GM12878 (cell line): Measurements from ENCODE around the gene RPS19BP1. TPM values are rescaled to one million over a fixed set of nuclear protein-coding genes. Genes with fewer than 3 reads are reported as not detected.

ENCODE experiments used
- CEBPB ChIP-seq, 2 experiments: fragments of 150-350 bp in 1 of 2; IDR thresholded peaks; 2 replicates each; pipeline ENCODE4 v1.6.1; 2012 to 2014; ENCODE audit warnings: low read depth in 2 of 2, low read length in 2 of 2, borderline replicate concordance in 1 of 2, inconsistent platforms in 1 of 2
- CHD4 ChIP-seq: fragments of 200-600 bp; sonication (generic); IDR thresholded peaks from 2 replicates; pipeline ENCODE4 v1.6.1; 2016; ENCODE audit warnings: mild to moderate bottlenecking
- HDAC2 ChIP-seq: fragments of 200-600 bp; sonication (generic); IDR thresholded peaks from 2 replicates; pipeline ENCODE4 v1.6.1; 2017
- HDGF ChIP-seq: fragments of 450-650 bp; IDR thresholded peaks from 2 replicates; pipeline ENCODE4 v1.6.1; 2016; ENCODE audit warnings: antibody characterized with exemption
- IRF4 ChIP-seq: IDR thresholded peaks from 2 replicates; pipeline ENCODE4 v1.6.1; 2011; ENCODE audit warnings: low read depth, low read length
- NFXL1 ChIP-seq: fragments of 450-650 bp; IDR thresholded peaks from 2 replicates; pipeline ENCODE4 v1.6.1; 2017; ENCODE audit warnings: antibody characterized with exemption, mild to moderate bottlenecking, borderline replicate concordance
- POLR2AphosphoS2 ChIP-seq: IDR thresholded peaks from 2 replicates; pipeline ENCODE4 v1.6.1; 2011; ENCODE audit warnings: low read depth, mild to moderate bottlenecking, low read length, improper control_type of control experiment, moderate library complexity
- STAT3 ChIP-seq: IDR thresholded peaks from 2 replicates; pipeline ENCODE4 v1.6.1; 2011; ENCODE audit warnings: low read depth, low read length, improper control_type of control experiment
- SUZ12 ChIP-seq: fragments of 200-600 bp; sonication (generic); IDR thresholded peaks from one replicate; pipeline ENCODE4 v1.6.1; 2018; ENCODE audit warnings: antibody characterized with exemption, mild to moderate bottlenecking; ENCODE audit not compliant: unreplicated experiment
- ZNF622 ChIP-seq: fragments of 450-650 bp; IDR thresholded peaks from 2 replicates; pipeline ENCODE4 v1.6.1; 2017; ENCODE audit warnings: mild to moderate bottlenecking, inconsistent platforms
- polyA plus RNA-seq, 11 experiments: library from polyadenylated mRNA; depleted of rRNA in 4 of 11; unstranded in 6 of 11; stranded (reverse) in 5 of 11; fragments of >200 nt; fragmentation: Nextera tagmentation in 4 of 11; fragmentation: Illumina TruSeq in 1 of 11; extraction: Ambion mirVana in 4 of 11; extraction: Trizol in 1 of 11; gene quantifications; 1 replicate in 1 of 11; 2 replicates in 10 of 11; pipeline versions ENCODE4 v1.2.1 to v1.2.3, GENCODE V29; 2011 to 2016; ENCODE audit warnings: inconsistent platforms in 2 of 11, missing spikeins in 2 of 11, low read depth in 1 of 11
- total RNA-seq, 4 experiments: library from RNA; depleted of rRNA in 3 of 4; stranded (reverse); fragments of >200 nt in 3 of 4; fragmentation: Illumina TruSeq in 1 of 4; extraction: Trizol in 1 of 4; gene quantifications; 2 replicates each; pipeline versions ENCODE4 v1.2.1 to v1.2.3, GENCODE V29; 2013 to 2021
- TF ChIP-seq, protein P1 (sequence below): IDR thresholded peaks from 2 replicates; pipeline ENCODE4 v1.6.1; 2012; ENCODE audit warnings: improper control_type of control experiment, low read depth, low read length; ENCODE audit not compliant: insufficient replicate concordance
- TF ChIP-seq, protein P2 (sequence below): fragments of 150-350 bp; IDR thresholded peaks from 2 replicates; pipeline ENCODE4 v1.6.1; 2016; ENCODE audit warnings: low read depth, low read length

RPS19BP1 gene
- total and polyA plus RNA-seq, 10 of the 15 experiments (the other 5 are each of a cell fraction or from before 2014, with no cell fraction given), result 2.7 to 206 (median 78.6) TPM

DNA sequence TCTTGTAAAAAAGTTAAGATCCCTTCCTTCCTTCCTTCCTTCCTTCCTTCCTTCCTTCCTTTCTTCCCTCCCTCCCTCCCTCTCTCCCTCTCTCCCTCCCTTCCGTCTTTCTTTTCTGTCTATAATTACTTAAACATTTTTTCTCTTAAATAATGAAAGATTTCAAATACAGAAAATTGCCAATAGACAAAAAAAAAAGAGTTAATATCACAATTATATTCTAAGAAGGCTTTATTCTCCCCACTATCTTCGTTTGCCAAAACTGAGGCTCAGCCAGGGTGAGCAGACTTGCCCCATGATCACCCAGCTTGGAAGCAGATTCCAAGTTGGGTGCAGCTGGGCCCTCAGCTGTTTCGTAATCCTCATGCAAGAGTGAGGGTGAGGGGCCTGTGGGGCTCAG lies 37.7 kb upstream of the RPS19BP1 start (continued):
- TF ChIP-seq STAT3 (no peak), CEBPB (IDR thresholded peaks at IDR 0.05; ENCODE audit: borderline replicate concordance in 1 of 2, low read depth in 2 of 2, low read length in 2 of 2) (no peak), SUZ12 (no peak), HDAC2 (no peak), POLR2AphosphoS2 (no peak), CHD4 (no peak), ZNF622 (no peak), IRF4 (no peak), HDGF (no peak), NFXL1 (no peak)
- TF ChIP-seq, protein P1, sequence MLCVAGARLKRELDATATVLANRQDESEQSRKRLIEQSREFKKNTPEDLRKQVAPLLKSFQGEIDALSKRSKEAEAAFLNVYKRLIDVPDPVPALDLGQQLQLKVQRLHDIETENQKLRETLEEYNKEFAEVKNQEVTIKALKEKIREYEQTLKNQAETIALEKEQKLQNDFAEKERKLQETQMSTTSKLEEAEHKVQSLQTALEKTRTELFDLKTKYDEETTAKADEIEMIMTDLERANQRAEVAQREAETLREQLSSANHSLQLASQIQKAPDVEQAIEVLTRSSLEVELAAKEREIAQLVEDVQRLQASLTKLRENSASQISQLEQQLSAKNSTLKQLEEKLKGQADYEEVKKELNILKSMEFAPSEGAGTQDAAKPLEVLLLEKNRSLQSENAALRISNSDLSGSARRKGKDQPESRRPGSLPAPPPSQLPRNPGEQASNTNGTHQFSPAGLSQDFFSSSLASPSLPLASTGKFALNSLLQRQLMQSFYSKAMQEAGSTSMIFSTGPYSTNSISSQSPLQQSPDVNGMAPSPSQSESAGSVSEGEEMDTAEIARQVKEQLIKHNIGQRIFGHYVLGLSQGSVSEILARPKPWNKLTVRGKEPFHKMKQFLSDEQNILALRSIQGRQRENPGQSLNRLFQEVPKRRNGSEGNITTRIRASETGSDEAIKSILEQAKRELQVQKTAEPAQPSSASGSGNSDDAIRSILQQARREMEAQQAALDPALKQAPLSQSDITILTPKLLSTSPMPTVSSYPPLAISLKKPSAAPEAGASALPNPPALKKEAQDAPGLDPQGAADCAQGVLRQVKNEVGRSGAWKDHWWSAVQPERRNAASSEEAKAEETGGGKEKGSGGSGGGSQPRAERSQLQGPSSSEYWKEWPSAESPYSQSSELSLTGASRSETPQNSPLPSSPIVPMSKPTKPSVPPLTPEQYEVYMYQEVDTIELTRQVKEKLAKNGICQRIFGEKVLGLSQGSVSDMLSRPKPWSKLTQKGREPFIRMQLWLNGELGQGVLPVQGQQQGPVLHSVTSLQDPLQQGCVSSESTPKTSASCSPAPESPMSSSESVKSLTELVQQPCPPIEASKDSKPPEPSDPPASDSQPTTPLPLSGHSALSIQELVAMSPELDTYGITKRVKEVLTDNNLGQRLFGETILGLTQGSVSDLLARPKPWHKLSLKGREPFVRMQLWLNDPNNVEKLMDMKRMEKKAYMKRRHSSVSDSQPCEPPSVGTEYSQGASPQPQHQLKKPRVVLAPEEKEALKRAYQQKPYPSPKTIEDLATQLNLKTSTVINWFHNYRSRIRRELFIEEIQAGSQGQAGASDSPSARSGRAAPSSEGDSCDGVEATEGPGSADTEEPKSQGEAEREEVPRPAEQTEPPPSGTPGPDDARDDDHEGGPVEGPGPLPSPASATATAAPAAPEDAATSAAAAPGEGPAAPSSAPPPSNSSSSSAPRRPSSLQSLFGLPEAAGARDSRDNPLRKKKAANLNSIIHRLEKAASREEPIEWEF, result no peak
- TF ChIP-seq, protein P2, sequence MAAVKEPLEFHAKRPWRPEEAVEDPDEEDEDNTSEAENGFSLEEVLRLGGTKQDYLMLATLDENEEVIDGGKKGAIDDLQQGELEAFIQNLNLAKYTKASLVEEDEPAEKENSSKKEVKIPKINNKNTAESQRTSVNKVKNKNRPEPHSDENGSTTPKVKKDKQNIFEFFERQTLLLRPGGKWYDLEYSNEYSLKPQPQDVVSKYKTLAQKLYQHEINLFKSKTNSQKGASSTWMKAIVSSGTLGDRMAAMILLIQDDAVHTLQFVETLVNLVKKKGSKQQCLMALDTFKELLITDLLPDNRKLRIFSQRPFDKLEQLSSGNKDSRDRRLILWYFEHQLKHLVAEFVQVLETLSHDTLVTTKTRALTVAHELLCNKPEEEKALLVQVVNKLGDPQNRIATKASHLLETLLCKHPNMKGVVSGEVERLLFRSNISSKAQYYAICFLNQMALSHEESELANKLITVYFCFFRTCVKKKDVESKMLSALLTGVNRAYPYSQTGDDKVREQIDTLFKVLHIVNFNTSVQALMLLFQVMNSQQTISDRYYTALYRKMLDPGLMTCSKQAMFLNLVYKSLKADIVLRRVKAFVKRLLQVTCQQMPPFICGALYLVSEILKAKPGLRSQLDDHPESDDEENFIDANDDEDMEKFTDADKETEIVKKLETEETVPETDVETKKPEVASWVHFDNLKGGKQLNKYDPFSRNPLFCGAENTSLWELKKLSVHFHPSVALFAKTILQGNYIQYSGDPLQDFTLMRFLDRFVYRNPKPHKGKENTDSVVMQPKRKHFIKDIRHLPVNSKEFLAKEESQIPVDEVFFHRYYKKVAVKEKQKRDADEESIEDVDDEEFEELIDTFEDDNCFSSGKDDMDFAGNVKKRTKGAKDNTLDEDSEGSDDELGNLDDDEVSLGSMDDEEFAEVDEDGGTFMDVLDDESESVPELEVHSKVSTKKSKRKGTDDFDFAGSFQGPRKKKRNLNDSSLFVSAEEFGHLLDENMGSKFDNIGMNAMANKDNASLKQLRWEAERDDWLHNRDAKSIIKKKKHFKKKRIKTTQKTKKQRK, result no peak
- TF ChIP-seq, all 136 proteins: peak for 0
